ENCODE results near the gene ZNF415.
A peak's percentile ranks its signal among the peaks of the same experiment; 100 is the strongest.

The ZNF415 gene

DNA sequence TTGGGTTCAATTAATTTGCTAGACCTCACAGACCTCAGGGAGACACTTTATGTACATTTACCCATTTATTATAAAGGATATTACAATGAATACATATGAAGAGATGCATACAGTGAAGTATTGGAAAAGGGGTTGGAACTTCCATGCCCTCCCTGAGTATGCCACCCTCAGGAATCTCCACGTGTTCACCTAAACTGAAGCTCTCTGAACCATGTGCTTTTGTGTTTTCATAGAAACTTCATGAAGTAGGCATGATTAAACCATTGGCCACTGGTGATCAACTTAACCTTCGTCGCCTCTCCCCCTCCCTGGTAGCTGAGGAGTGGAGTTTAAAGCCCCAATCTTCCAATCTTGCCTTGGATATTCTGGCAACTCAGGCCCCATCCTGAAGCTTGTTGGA lies 49.8 kb downstream of the ZNF415 start:
- TF ChIP-seq, protein P1, sequence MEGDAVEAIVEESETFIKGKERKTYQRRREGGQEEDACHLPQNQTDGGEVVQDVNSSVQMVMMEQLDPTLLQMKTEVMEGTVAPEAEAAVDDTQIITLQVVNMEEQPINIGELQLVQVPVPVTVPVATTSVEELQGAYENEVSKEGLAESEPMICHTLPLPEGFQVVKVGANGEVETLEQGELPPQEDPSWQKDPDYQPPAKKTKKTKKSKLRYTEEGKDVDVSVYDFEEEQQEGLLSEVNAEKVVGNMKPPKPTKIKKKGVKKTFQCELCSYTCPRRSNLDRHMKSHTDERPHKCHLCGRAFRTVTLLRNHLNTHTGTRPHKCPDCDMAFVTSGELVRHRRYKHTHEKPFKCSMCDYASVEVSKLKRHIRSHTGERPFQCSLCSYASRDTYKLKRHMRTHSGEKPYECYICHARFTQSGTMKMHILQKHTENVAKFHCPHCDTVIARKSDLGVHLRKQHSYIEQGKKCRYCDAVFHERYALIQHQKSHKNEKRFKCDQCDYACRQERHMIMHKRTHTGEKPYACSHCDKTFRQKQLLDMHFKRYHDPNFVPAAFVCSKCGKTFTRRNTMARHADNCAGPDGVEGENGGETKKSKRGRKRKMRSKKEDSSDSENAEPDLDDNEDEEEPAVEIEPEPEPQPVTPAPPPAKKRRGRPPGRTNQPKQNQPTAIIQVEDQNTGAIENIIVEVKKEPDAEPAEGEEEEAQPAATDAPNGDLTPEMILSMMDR (IDR thresholded peaks at IDR 0.05): no peak

DNA sequence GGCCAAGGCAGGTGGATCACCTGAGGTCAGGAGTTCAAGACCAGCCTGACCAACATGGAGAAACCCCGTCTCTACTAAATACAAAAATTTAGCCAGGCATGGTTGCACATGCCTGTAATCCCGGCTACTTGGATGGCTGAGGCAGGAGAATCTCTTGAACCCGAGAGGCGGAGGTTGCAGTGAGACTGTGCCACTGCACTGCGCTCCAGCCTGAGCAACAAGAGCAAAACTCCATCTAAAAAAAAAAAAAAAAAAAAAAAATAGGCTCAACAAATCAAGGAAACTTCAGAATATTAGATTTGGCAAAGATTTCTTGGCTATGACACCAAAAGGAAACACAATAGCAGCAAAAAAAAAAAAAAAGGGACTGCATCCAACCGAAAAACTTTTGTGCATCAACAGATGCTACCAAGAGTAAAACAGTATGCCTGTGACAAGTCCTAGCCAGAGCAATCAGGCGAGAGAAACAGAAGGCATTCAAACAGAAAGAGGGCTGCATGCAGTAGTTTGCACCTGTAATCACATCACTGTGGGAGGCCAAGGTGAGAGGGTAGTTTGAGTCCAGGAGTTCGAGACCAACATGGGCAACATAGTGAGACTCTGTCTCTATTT lies 53.3 kb downstream of the ZNF415 start:
- TF ChIP-seq, protein P1 (IDR thresholded peaks at IDR 0.05): no peak

DNA sequence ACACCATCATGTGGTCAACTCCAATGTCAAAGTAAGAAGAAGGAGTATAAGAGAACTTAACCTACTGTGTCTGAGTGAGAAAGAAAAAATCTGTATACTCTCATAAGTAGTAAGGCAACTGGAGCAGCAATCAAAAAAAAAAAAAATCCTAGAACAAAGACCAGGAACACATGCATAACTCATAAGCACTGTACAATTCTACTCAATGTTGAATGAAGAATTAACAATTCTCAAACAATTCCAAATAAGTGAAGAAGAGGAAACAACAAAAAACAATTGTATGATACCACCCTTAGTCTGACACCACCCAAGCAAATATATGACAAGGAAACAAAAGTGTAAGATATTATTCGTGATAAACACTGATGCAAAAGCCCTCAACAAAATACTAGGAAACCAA lies 54.0 kb downstream of the ZNF415 start:
- TF ChIP-seq, protein P1 (IDR thresholded peaks at IDR 0.05): no peak

DNA sequence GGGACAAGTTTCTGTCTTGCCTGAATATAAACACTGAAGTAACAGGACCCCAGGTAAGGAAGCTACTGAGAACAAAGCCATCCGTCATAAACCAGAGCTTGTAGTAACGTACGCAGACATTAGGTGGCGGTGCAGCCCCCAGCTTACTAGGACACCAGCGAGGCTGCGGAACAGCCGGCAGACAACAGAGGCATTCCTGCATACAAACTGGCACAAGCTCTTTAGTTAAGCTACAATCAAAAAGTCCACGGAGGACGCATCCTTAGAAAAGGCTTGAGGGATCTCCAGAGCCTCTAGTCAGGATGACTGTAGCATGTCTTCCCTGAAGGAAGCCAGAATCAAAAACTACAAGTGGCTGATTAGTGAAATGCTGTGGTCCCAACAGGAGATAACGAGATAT lies 55.7 kb downstream of the ZNF415 start:
- TF ChIP-seq, protein P1 (IDR thresholded peaks at IDR 0.05): 0 out of 2 replicates have a peak, but pooled peaks have one; percentile 9

DNA sequence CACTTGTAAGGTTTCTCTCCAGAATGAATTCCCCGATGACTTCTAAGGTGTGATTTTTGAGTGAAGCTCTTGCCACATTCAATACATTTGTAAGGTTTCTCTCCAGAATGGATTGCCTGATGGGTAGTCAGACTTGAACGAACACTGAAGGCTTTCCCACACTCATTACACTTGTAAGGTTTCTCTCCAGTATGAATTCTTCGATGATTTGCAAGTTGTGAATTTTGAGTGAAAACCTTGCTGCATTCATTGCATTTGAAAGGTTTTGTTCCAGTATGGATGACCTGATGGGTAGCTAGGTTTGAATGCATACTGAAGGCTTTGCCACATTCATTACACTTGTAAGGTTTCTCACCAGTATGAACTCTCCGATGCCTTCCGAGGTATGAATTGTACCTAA lies 63.9 kb downstream of the ZNF415 start:
- TF ChIP-seq, protein P1 (IDR thresholded peaks at IDR 0.05): no peak

DNA sequence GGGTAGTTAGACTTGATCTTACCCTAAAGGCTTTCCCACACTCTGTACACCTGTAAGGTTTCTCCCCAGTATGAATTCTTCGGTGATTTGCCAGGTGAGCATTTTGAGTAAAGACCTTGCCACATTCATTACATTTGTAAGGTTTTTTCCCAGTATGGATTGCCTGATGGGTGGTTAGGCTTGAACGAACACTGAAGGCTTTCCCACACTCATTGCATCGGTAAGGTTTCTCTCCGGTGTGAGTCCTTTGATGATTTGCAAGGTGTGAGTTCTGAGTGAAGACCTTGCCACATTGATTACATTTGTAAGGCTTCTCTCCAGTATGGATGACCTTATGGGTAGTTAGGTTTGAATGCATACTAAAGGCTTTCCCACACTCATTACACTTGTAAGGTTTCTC lies 64.5 kb downstream of the ZNF415 start:
- TF ChIP-seq, protein P1 (IDR thresholded peaks at IDR 0.05): no peak

DNA sequence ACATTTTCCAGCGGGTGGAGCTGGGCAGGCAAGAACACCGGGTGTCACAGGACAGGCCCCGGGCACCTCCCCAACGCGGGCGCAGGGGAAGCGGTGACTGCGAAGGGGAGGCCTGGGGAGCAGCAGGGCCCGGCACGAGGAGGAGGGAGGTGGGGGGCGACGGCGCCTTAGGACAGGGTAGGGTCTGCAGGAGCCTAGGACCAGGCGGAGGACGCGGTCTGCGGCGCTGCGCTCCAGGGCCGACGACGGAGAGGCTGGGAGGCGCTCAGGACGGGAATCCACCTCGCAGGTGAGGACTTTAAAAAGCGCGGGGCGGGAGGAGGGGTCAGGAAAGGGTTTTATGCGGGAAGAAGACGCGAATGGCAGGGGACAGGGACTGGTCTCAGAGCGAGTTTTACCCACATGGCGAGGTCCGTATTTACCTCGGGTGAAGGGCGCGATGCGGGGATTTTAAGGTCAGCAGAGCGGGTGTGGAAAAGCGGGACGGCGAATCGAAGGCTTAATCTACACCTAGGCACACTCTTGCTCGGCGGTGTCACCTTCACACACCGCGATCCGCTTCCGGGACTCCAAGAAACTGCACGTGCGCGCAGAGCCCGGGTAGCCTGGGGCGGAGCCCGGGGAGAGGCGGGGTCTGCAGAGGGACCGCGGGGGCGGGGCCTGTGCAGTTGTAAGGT lies 74.7 kb downstream of the ZNF415 start:
- TF ChIP-seq, protein P1 (IDR thresholded peaks at IDR 0.05): no peak

Measured in LNCAP (cell line).